ENCODE measurements around the gene ZDHHC5. TPM values are rescaled to one million over a fixed set of nuclear protein-coding genes. Genes with fewer than 3 reads are reported as not detected.

The ZDHHC5 gene
- total RNA-seq, 1 donor from 2014 or later: 30.3 TPM

DNA sequence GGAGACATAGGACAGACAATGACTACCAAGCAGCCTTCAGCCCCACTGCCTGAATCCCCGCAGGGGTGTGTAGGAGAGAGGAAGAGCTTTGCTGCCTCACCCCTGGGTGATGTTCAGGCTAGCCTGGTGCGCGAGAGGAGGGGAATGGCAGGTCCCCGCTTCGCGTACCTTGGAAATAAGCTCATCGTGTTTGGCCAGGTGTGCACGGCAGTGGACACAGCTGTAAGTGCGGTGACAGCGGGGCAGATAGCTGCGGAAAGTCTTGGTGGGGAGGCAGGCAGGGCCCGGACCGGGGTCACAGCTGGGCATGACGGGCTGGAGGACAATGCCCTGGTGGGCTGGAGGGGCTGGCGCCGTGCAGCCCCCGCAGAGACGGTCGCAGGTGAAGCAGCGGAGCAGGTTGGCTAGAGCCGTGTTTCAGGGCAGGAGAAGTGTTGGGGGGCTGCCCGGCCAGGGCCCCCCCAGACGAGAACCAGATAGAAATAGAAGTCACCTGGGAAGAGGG lies 21.1 kb upstream of the ZDHHC5 start:
- H3K4me3 ChIP-seq (ENCODE audit: low read depth, low read length): peak overlapping the region; percentile 8

DNA sequence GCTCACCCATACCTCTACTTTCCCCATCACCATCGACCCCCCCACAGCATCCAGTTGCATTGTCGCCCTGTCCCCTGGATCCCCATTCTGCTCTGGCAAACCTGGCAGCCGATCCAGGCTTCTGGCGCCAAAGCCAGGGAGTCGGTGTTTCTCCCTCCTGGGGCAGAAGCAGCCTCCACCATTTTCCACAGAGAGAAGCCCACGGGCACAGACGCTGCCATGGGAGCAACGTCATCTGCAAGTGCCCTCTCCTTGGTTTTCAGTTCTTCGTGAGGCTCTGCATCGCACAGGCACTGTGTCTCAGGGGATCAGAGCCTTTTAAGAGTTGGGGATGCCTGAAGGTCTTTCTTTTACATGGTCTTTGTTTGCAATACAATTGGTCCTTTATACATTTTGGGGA lies 20.5 kb upstream of the ZDHHC5 start:
- H3K27me3 ChIP-seq (ENCODE audit: control insufficient read depth, insufficient read depth, low read length): peaks cover 19% of the 10 kb centered on the region
- FAIRE-seq: no peak
- no peaks in the 10 kb centered on the region for H3K36me3 ChIP-seq (ENCODE audit: control insufficient read depth, insufficient read depth, low read length)
- TF ChIP-seq, protein P1, sequence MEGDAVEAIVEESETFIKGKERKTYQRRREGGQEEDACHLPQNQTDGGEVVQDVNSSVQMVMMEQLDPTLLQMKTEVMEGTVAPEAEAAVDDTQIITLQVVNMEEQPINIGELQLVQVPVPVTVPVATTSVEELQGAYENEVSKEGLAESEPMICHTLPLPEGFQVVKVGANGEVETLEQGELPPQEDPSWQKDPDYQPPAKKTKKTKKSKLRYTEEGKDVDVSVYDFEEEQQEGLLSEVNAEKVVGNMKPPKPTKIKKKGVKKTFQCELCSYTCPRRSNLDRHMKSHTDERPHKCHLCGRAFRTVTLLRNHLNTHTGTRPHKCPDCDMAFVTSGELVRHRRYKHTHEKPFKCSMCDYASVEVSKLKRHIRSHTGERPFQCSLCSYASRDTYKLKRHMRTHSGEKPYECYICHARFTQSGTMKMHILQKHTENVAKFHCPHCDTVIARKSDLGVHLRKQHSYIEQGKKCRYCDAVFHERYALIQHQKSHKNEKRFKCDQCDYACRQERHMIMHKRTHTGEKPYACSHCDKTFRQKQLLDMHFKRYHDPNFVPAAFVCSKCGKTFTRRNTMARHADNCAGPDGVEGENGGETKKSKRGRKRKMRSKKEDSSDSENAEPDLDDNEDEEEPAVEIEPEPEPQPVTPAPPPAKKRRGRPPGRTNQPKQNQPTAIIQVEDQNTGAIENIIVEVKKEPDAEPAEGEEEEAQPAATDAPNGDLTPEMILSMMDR (IDR thresholded peaks at IDR 0.05; ENCODE audit: insufficient read depth, low read length, severe bottlenecking): no peak
- DNase-seq (ENCODE audit: low read depth): no peak
- H3K4me3 ChIP-seq (ENCODE audit: low read depth, low read length): no peak overlapping the region

More for the DNA sequence above, 21.1 kb upstream of the ZDHHC5 start:
- peaks cover 19% of the 10 kb centered on the region for H3K27me3 ChIP-seq (ENCODE audit: control insufficient read depth, insufficient read depth, low read length)
- DNase-seq (ENCODE audit: low read depth): peak; percentile 55
- H3K36me3 ChIP-seq (ENCODE audit: control insufficient read depth, insufficient read depth, low read length): no peaks in the 10 kb centered on the region
- no peak for FAIRE-seq
- TF ChIP-seq, protein P1 (IDR thresholded peaks at IDR 0.05; ENCODE audit: insufficient read depth, low read length, severe bottlenecking): no peak

DNA sequence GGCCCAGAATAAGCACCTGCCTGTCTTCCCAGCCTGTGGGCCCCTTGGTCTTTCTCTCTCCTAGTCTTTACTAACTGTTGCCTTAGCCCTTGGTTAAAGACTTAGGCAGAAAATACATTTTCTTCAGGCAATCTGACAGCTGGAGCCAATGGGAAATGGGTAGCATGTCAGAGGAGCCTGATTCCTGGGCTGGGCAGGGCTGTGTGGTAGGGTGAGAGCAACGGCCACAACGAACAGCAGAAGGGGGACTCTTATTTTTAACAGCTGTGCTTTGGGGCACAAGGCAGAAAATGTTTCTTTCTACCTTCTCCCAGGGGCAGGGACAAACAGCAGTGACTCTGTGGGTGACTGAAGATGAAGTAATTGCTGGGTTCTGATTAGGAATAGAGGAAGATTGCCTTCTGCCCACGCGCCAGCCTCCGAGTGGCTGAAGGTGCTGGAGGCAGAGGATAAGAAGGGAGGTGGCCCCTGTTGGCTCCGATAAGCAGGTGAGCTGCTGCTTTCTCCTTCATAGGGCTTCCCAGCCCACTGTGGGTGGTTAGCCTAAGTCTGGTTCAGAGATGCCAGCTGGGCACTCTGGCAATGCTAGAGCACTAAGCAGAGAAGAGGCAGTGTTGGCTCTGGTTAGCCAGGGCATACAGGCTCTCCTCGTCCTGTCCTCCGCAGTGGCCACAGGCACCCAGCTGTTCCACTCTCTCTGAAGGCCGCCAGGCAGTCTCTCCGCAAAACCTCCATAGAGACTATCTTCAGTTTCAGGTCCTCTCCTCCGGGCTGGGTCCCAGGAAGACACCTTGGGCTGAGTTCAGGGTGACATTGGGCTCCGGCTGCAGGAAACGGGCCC lies 19.7 kb upstream of the ZDHHC5 start:
- Histone ChIP-seq H3K27me3 (ENCODE audit: control insufficient read depth, insufficient read depth, low read length) (peaks cover 19% of the 10 kb centered on the region), H3K4me3 (ENCODE audit: low read depth, low read length) (no peak overlapping the region), H3K36me3 (ENCODE audit: control insufficient read depth, insufficient read depth, low read length) (no peaks in the 10 kb centered on the region)
- FAIRE-seq: no peak
- TF ChIP-seq, protein P1 (IDR thresholded peaks at IDR 0.05; ENCODE audit: insufficient read depth, low read length, severe bottlenecking): no peak
- no peak for DNase-seq (ENCODE audit: low read depth)

DNA sequence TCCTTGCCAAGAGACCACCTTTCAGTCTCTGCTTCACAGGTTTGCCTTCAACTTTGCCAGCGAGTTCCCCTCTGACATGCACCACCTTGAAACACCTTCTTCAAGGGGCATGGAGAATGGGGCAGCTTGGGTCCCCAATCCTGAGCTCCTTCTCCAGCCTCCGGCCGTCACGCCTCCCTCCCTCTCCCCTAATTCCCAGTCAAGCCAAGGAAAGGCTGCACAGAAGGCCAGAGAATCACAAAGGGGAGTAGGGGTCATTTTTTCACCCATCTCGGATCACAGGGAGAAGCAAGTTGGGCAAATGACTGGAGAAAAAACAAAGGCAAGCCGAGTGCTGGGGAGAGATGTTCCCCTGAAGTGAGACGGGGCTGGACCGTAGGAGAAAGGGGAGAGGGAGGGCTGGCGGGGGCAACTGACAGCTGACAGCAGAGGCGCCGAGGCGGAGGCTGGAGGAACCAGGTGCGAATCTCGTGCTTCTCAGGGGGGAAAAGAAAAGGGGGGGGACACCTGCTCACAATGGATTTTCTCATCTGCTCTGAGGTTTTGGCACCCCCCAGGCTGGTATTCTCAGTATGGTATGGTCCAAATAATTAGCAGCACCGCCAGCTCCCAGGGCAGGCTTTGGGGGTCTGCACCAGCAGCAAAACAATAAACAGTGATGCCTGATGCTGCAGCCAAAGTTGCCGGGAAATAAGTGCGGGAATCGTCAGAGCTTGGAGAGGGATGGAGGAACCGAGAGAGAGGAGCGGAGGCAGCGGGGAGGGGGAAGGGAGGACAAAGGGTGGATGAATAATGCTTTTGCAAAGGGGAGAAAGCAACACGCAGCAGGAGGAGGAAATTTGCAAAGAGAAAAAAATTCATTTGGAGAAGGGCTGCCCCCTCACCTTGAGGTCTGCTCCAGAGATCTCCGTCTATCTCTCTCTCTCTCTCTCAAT lies 18.8 kb upstream of the ZDHHC5 start:
- Histone ChIP-seq H3K36me3 (ENCODE audit: control insufficient read depth, insufficient read depth, low read length) (no peaks in the 10 kb centered on the region), H3K27me3 (ENCODE audit: control insufficient read depth, insufficient read depth, low read length) (peaks cover 19% of the 10 kb centered on the region), H3K4me3 (ENCODE audit: low read depth, low read length) (peak overlapping the region; percentile 7)
- FAIRE-seq (no peak), DNase-seq (ENCODE audit: low read depth) (no peak)
- TF ChIP-seq, protein P1 (IDR thresholded peaks at IDR 0.05; ENCODE audit: insufficient read depth, low read length, severe bottlenecking): no peak

DNA sequence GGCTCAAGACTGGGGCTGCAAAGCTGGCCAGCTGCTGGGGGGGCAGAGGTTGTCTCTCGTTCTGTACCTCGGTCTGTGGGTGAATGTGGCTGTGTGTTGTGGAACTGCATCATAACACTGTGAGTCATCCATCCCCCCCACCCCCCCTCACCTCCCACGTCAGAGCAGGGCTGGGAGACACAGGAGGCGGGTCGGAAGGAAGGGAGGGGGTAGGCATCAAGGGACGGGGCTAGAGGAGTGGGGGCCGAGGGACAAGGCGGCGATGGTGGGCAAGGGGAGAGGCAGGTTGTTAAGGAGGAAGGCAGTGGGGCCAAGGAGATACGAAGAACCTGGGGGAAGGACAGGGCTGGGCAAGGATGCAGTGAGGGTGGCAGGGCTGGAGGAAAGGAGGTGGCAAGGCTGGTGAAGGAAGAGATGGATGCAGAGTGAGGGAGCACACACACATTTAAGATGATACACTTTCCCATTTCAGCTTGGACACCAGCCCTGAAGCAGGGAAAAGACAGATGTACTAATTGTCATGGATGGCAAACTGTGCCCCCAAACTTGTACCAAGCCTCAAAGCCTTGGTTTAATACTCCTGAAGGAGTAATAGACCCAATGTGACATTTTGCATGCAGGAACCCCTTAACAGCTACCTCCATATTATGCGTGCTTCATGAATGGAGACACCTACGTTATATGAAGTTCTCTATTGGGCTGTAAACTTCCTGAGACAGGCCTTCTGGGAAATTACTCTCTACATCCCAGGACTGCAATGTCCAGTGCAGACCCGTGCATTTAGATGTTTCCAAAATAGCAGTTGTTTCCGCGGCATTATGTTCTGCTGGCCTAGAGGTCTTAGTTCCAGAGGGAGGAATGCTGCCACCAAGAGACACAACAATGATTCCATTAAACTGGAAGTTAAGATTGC lies 17.8 kb upstream of the ZDHHC5 start, which contains the start of gene YPEL4:
Gene YPEL4 (minus strand): TSS at position 87 of the 913 bp plus-strand sequence. CDS start 2,805 bp downstream, outside the sequence.
- H3K4me3 ChIP-seq (ENCODE audit: low read depth, low read length): peak within 1 kb of the TSS; percentile 7
- TF ChIP-seq, protein P1 (IDR thresholded peaks at IDR 0.05; ENCODE audit: insufficient read depth, low read length, severe bottlenecking): no peak
- peak; percentile 65 for DNase-seq (ENCODE audit: low read depth)
- no peaks in the 10 kb centered on the region for H3K36me3 ChIP-seq (ENCODE audit: control insufficient read depth, insufficient read depth, low read length)
- peaks cover 19% of the 10 kb centered on the region for H3K27me3 ChIP-seq (ENCODE audit: control insufficient read depth, insufficient read depth, low read length)
- FAIRE-seq: no peak
